Stimulated activated CD8-positive, alpha-beta memory T cell treated with anti-CD3 and anti-CD28 coated beads, Interleukin-4, amount 100 ng/mL, for 1 hour (primary cell): ENCODE data around the gene KIF1A.
"Not testable (repeated sequence)": the region's sequence is repeated elsewhere in the genome, so short reads cannot be mapped to it uniquely, and the experiment has no call there.

Source experiments
- DNase-seq, 2 donors: peaks; one replicate each; pipeline ENCODE4 v3.0.0-alpha.2; 2020; ENCODE audit warnings: low read depth in 2 of 2, low spot score in 1 of 2

KIF1A gene

DNA sequence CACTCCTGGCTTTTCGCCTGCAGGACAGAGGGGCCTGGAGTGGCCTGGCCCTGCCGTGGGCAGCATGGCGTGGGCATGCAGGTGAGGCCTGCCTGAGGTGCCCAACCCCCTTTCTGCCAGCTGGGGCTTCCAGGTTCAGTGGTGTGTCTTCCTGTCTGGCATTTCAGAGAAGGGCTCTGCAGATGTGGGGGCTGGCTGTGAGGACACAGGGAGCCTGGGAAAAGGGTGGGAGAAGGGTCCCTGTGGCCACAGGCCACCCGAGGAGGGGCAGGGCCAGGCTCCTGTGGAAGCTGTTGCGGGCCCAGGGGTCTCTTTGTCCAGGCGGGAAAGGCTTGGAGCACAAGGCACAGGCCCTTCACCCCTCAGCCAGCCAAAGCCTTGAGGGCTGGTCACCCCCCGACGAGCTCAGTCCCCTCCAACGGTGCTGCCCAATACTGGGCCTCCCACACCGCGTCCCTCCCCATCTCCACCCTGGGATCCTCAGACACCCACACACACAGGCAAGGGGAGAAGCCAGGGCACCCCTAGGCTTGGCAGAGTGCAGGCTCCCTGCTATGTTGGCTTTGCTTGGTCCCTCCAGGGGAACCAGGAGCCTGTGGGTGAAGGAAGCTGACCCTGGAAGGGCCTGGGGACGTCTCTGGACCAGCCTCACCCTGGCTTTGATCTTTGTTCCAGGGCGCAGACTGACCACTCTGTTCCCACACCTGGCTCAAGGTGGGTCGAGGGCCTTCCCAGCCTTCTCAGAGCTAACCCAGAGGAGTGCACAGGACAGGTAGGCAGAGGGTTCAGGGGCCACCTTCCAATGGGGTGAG is 132.1 kb downstream of the KIF1A start:
- no peak for DNase-seq

DNA sequence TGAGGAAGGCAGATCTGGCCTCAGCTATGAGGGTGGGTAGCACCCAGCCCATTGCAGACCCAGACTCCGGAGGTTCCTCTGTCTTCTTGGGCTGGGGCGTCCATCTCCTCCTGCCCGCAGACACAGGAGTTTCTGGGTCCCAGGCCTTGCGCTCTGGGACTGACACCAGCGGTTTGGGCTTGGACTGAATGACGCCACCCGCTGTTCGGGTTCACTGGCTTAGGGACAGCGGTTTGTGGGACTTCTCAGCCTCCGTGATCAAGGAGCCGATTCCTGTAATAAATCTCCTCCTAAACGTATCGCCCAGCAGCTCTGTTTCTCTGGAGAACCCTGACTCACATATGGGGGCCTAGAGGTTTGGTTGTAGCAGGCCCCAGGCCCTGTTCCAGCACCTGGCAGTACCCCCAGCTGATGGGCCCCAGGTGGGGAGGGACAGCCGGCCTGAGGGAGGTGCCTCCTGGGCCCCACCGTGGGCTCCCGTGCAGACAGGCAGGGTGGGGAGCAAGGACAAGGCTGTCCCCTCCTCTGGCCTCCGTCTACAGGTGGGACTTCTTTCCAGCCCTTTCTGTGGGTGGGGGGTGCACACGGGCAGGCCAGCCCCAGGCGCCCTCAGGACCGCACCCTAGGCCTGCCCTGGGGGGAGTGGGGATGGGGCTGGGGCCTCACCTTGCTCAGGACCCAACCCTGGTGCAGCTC is 132.8 kb downstream of the KIF1A start:
- no peak for DNase-seq

DNA sequence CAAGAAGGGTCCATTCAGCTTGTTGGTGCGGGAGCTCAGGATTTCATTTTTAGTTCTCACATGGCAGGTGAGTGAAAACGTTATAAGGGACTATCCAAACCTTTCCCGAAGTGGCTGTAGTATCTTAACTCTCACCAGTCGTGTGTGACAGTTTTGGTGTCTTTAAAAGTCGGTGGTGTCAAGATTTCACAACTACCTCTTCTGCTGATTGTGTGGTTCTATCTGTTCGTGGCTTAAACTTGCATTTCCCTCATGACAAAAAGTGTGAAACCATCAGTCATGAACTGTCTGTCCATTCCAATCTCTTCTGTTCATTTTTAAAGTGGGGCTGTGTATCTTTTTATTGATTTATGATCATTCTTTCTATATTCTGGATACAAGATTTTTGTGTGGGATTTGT is 133.6 kb downstream of the KIF1A start:
- DNase-seq, result no peak

DNA sequence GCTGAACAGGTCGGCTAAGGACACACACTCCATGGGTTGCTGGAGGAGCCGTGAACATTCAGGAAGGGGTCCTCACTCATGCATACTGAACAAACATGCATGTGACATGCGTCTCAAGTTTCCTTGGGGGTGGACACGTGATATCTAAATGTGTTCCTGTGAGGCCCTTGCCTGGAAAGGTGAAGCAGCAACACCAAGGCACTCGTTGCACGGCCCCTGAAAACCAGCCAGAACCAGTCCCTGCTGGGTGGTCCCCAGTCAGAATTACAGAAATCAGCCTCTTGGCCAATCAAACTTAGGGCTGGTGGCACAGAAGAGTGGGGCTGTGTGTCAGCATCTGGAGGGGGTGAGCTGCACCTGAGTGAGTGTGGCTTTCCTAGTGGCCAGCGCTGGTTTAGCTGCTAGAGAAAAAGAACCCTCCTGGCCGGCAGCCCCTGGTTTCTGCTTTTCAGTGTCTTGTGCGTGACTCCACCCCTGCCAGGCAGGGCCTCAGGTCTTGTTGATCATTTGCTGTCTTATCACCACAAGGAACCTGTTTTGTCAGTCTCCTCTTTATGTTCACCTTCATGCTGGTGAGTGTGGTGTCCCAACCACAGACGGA is 134.1 kb downstream of the KIF1A start:
- no peak for DNase-seq

DNA sequence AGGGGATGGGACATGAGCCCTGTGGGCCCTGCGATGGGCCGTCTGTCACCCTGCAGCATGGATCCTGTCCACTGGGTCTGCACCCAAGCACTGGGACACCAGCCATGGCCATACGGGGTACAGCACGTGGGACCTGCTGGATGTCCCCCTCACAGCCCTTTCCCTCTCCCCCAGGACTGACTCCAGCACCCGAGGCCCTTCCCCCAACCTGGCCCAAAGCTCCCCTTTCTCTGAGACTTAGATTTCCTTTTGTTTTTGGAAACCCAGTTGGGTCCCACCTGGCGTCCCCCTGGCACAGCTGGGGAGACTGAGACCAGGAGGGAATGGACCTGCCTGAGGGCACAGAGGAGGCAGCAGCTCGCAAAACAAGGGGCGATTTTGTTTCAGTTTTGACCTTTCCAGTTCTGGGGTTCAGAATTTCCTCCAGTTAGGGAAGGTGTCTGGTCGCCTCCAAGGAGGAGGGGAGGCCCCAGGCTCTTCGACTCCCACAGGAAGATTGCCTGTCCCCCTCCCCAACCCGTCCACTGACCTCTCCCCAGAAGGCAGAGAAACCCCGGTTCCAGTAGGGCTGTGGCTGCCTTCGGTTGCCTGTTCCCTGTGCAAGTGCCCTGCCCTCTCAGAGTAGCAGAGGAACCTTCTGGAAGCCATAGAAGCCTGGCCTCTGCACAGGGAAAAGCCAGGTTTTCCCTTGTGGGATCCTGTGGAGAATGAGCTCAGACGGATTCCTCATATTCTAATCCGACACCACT is 135.9 kb downstream of the KIF1A start:
- DNase-seq, result not testable (repeated sequence)

DNA sequence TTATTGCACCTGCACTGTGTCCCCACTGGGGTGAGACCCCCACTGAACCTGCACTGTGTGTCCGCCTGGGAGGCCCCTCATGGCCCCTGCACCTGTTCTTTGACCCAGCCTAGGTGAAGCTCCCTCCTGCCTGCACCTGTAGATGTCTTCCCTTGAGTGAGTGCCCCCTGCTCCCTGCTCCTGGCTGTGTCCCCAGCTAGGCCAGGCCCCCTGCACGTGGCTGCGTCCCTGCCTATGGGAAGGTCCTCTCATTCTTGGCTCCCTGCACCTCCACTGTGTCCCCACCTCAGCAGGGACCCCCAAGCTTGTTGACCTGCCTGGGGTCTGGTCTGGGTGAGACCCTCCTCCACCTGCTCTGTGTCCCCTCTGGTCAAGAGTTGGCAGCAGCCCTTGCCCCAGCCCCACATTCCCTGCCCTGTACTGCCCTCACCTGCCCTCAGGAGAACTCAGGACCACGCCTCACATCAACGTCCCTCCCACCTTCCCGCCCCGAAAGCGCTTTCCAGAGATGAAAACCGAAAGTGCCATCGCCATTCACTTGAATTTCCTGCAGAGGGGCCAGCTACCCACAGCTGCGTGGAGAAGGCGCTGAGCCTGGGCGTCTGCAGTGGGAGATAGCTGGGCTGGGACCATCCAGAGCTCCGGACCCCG is 136.6 kb downstream of the KIF1A start:
- not testable (repeated sequence) for DNase-seq

DNA sequence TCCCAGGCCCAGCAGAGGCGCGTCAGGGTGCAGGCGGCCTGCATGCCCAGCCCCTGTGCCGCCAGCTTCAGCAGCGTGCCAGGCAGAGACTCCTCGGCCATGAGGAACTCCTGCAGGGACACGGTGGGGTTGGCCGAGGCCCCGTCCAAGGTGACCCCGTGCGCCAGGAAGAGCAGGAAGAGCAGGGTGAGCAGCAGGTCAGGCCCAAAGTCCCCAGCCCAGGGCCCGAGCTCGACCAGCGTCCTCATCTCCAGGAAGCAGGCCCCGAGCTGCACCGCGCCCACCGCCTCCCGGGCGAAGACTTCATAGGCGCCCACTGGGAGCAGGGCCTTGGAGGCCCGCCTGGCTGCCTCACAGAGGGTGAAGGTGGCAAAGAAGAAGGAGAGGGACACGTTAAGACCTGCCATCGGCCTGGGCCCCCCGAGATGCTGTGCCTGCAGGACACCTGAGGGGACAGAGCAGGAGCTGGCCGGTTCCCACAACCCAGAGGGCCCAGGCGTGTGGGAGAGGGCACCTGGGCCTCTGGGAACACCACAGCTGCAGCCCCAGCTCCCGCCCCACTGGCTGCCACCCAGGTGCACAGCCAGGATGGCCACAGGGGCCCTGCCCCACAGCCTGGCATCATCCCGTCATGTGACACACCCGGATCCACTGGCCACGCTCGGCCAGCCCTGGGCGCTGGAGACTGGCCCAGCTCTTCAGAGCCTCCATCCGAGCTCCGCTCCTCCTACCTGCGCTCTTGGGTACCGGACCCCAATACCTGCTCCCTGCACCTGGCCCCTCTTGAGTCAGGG is 137.4 kb downstream of the KIF1A start, which contains the start of gene AQP12B:
AQP12B (minus strand) TSS at position 455 of the 794 bp plus-strand sequence; CDS start at position 407, 48 bp downstream.
- DNase-seq, result not testable (repeated sequence)

DNA sequence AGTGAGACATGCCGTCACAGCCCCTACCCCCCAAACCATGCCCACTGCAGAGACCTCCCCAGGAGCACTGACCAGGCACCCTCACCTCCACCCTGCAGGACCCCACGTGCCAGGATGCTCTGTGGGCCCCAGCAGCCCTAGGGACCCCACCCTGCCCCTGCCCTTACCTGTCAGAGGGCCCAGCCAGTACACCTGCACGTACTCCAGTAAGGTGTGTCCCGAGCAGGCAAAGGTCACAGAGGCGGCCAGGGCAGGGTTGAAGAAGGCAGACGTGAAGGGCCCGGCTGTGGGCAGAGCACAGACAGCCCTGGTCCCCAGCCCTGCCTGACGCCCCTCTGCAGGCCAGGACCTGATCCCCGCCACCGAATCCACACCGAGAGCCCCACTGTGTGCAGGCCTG is 139.8 kb downstream of the KIF1A start:
- DNase-seq, result not testable (repeated sequence)

DNA sequence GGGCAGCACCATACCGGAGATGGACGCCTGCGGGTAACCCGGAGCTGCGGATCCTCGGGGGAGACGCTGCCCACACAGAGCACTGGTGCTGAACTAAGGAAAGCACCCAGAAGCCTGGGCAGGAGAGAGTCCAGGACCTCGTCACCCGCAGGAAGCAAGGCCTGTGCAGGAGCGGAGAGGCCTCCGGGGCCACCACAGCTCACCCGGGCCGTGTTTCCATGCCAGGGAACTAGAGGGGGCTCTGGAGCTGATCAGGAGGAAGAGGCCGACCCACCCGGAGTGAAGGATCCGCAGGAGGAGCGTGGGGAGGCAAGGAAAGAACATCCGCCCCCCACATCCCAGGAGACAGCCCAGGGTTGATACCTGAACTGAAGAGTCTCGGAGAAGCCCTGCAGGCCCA is 141.1 kb downstream of the KIF1A start:
- not testable (repeated sequence) for DNase-seq

DNA sequence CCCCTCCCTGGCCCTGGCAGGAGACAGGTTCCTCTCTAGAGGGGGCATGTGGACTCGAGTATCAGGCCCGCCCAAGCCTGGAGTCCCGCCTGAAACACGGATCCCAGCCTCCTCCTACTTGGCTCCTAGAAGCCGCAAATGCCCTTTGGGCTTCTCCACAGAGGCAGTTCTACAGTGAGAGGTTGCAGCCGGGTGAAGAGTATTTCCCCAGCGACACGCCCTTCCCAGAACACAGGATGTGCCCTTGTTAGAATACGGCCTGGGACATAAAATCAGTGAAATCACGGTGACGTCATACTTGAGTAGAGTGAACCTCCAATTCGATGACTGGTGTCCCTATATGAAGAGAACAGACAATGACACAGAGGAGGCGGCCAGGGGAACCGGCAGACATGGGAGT is 142.0 kb downstream of the KIF1A start:
- DNase-seq, result not testable (repeated sequence)

DNA sequence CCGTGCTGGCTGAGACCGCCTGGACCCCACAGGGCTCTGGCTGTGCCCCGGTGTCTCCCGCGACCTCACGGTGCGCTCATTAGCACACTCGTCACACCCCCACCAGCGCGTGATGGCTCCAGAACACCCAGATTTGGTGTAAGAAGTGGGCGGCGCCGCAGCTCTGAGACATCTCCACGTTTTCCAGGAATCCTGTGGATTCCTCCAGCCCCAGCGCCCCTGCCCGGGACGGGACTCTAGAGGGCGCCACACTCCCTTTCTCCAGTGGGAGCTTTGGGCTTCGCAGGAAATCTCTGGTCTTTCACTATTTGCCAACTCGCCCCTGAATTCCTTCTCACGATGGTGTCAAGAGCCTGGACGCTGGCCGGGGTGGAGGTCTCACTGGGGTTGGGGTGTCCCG is 144.7 kb downstream of the KIF1A start:
- not testable (repeated sequence) for DNase-seq

DNA sequence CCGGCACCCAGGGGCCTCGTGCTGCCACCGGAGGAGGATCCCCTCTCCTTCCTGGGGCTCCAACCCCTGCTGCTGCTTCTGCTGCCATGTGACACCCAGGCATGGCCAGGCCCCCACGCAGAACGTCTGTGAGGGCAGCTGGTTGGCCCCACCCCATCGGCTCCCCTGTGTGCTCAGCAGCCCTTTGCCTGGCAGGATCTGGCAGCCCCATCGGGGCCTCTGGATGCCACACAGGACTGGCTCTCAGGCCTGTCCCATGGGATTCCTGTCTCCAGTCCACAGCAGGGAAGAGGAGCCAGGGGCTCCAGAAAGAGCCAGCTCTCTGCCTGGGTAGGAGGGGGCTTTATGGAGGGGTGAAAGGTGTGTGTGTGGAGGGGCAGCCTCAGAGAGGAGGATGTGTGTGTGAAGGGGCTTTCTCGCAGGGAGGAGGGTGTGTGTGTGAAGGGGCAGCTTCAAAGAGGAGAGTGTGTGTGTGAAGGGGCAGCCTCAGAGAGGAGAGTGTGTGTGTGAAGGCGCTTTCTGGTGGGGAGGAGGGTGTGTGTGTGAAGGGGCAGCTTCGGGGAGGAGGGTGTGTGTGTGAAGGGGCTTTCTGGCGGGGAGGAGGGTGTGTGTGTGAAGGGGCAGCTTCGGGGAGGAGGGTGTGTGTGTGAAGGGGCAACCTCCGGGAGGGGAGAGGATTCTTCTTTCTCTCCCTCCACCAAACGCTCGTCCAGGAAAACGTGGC is 145.4 kb downstream of the KIF1A start:
- not testable (repeated sequence) for DNase-seq

DNA sequence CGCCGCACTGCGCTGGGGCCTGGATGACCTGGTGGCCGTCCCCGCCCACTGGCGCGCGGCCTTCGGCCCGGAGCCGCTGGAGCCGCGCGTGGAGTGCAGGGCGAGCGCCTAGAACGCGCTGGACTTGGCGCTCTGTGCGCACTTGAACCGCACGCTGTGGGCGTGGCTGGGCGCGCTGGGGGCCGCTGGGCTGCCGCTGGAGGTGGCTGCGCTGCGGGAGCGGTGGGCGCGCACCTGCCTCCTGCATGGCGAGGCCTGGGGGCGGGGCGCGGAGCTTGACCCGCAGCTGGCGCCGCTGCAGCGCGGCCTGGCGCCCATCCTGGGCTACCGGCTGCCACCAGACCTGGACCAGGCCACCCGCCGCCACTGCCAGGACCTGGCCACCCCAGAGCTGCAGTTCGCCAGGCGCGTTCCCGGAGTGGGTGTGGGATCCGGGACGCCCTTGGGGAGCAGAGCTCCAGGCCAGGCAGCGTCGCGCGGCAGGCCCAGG is 147.3 kb downstream of the KIF1A start:
- no peak for DNase-seq

DNA sequence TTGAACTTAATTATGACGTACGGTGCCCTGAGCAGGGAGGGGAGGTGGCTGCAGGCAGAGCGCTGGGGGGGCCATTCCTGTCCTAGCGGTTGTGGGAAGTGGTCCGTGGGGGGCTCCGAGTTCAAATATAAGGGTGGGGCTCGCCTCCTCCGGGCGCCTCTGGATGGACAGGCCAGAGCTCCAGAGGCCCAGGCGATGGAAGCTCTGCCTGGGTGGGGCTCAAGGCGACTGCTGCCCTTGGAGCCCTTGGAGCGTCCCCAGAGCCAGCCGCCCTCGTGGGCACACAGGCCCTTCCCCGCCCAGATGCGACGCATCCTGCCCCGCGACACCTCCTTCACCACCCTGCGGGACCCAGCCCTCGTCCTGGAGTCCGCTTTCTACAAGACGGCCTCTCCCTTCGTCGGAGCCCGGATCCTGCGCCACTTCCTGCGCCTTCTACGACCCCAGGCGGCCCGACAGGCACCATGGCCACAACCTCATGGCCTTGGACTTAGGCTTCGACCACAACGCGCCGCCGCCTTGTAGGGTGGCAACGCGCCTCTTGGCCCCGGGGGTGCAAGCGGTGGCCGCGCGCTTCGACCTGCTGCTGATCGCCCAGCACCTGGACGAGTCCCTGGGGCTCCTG is 147.8 kb downstream of the KIF1A start:
- DNase-seq, result no peak

DNA sequence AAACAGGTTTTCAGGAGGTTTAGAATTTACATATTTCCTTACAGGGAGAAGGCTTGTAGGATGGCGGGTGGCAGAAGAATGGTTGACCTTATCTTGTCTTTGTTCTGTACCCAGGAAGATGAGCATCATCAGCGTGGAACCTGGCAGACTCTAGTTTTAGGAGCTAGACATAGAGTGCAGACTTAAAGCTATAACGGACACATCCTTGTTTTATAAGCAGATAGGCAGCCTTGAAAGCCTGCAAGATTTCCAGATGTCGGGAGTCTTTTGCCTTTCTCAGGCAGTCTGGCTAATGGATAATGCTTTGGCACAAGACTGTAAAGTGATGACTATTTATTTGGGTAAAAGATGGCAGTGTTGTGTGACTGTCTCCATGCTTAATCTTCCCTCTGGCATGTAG is 149.1 kb downstream of the KIF1A start:
- no peak for DNase-seq

DNA sequence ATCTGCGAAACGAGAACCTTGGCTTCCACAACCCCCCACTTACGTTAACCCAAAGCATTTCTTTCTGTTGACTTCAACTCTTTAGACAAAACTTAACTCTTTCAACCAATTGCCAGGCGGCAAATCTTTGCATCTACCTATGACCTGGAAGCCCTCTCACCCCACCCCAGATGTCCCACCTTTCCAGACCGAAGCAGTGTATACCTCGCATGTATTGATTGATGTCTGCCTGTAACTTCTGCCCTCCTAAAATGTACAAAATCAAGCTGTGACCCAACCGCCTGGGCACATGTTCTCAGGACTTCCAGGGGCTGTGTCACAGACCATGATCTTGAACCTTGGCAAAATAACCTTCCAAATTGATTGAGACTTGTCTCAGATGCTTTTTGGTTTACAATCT is 149.6 kb downstream of the KIF1A start:
- DNase-seq, result no peak

DNA sequence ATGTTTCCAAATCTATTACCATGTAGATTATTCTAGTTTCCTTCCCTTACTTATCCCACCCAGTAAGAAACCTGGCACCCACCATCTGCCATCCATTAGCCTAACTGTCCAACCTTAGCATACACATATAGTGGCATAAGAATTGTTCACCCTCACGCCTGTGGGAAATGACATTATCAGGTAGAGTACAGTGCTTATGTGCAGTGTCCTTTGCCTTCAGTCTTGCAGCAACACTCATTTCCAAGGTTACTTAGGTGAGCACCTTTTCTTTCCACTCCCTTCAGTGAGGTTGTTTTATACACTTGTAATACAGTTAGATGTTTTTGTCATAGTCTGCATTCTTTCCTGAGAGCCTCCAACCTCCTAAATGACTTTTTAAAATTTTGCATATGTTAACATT is 155.4 kb downstream of the KIF1A start:
- no peak for DNase-seq
